Stimulated activated CD8-positive, alpha-beta memory T cell treated with anti-CD3 and anti-CD28 coated beads, Interleukin-2, amount 100 ng/mL, for 1 hour (primary cell): ENCODE data around the gene GREB1.

ENCODE experiments used
- DNase-seq, 2 donors: peaks; one replicate each; pipeline ENCODE4 v3.0.0-alpha.2; 2020; ENCODE audit warnings: low read depth in 2 of 2

The GREB1 gene

GRCh38 chr2:11540148-11540995 is 6.5 kb downstream of the GREB1 start:
- DNase-seq = no peak

- DNase-seq = no peak
Measured at GRCh38 chr2:11540996-11541692, 7.3 kb downstream of the GREB1 start.

GRCh38 chr2:11541693-11542274 is 7.9 kb downstream of the GREB1 start:
- DNase-seq = no peak

- no peak for DNase-seq
Measured at GRCh38 chr2:11542275-11542819, 8.5 kb downstream of the GREB1 start.

- no peak for DNase-seq
Measured at GRCh38 chr2:11543337-11544216, 9.7 kb downstream of the GREB1 start.

GRCh38 chr2:11546072-11546471 is 12.2 kb downstream of the GREB1 start:
- no peak for DNase-seq

GRCh38 chr2:11547912-11548497 is 14.2 kb downstream of the GREB1 start:
- DNase-seq = no peak

- no peak for DNase-seq
Measured at GRCh38 chr2:11550302-11550701, 16.5 kb downstream of the GREB1 start.

- no peak for DNase-seq
Measured at GRCh38 chr2:11550901-11551568, 17.2 kb downstream of the GREB1 start.

GRCh38 chr2:11551569-11552259 is 17.9 kb downstream of the GREB1 start:
- DNase-seq = no peak

- no peak for DNase-seq
Measured at GRCh38 chr2:11552260-11552638, 18.4 kb downstream of the GREB1 start.

- DNase-seq = no peak
Measured at GRCh38 chr2:11553661-11554398, 20.0 kb downstream of the GREB1 start.

- no peak for DNase-seq
Measured at GRCh38 chr2:11554399-11554716, 20.5 kb downstream of the GREB1 start.

GRCh38 chr2:11556101-11556806 is 22.4 kb downstream of the GREB1 start:
- no peak for DNase-seq

- DNase-seq = no peak
Measured at GRCh38 chr2:11558214-11558886, 24.5 kb downstream of the GREB1 start.

- no peak for DNase-seq
Measured at GRCh38 chr2:11559066-11559785, 25.4 kb downstream of the GREB1 start.

GRCh38 chr2:11559786-11560155 is 25.9 kb downstream of the GREB1 start:
- no peak for DNase-seq

GRCh38 chr2:11560806-11561205 is 27.0 kb downstream of the GREB1 start:
- no peak for DNase-seq
